RWPE2 (cell line): ENCODE data around the gene INPP5F.

Source experiments
- ATAC-seq: fragments of 200-7000 bp; cut with Tn5 transposase; 3 replicates; pipeline ENCODE4 v1.9.1; 2021; ENCODE audit warnings: low read depth
- DNase-seq: peaks from one replicate; pipeline ENCODE4 v3.0.0-alpha.2; 2020; ENCODE audit warnings: low spot score
- H3K27ac ChIP-seq: fragments of 450-650 bp; 2 replicates; pipeline ENCODE4 v1.5.1; 2017; ENCODE audit warnings: mild to moderate bottlenecking; ENCODE audit not compliant: poor library complexity, severe bottlenecking
- H3K27me3 ChIP-seq: fragments of 250-450 bp; sonication (Bioruptor Pico); 2 replicates; pipeline ENCODE4 v1.5.1; 2021; ENCODE audit warnings: mild to moderate bottlenecking, moderate library complexity; ENCODE audit not compliant: insufficient read depth, poor library complexity, severe bottlenecking
- H3K36me3 ChIP-seq: fragments of 250-450 bp; sonication (Bioruptor Pico); 2 replicates; pipeline ENCODE4 v1.5.1; 2020; ENCODE audit warnings: low read depth, mild to moderate bottlenecking, moderate library complexity
- H3K4me1 ChIP-seq: fragments of 250-450 bp; sonication (Bioruptor Pico); 2 replicates; pipeline ENCODE4 v1.5.1; 2021; ENCODE audit warnings: mild to moderate bottlenecking, moderate library complexity; ENCODE audit not compliant: insufficient read depth, poor library complexity, severe bottlenecking
- H3K4me3 ChIP-seq: fragments of 250-450 bp; sonication (Bioruptor Pico); 2 replicates; pipeline ENCODE4 v1.5.1; 2021; ENCODE audit warnings: mild to moderate bottlenecking, moderate library complexity; ENCODE audit not compliant: severe bottlenecking
- H3K9me3 ChIP-seq: fragments of 250-450 bp; sonication (Bioruptor Pico); 2 replicates; pipeline ENCODE4 v1.5.1; 2021; ENCODE audit warnings: mild to moderate bottlenecking, moderate library complexity; ENCODE audit not compliant: severe bottlenecking
- CTCF ChIP-seq: fragments of 450-650 bp; IDR thresholded peaks from one replicate; pipeline ENCODE4 v1.5.1; 2017; ENCODE audit warnings: mild to moderate bottlenecking, moderate library complexity; ENCODE audit not compliant: poor library complexity, severe bottlenecking

The INPP5F gene

GRCh38 chr10:119688033-119688508 is 37.8 kb upstream of the INPP5F start:
- ATAC-seq (no peak), DNase-seq (no peak)
- Histone ChIP-seq H3K4me3 (no peak overlapping the region), H3K27me3 (no peaks in the 10 kb centered on the region), H3K4me1 (peaks cover 14% of the 10 kb centered on the region), H3K27ac (peak overlapping the region; percentile 90), H3K36me3 (no peaks in the 10 kb centered on the region), H3K9me3 (no peaks in the 10 kb centered on the region)
- TF ChIP-seq CTCF: no peak

GRCh38 chr10:119689016-119689580 is 36.8 kb upstream of the INPP5F start:
- Histone ChIP-seq H3K27me3 (no peaks in the 10 kb centered on the region), H3K9me3 (no peaks in the 10 kb centered on the region), H3K36me3 (no peaks in the 10 kb centered on the region), H3K4me1 (peaks cover 13% of the 10 kb centered on the region), H3K27ac (no peak overlapping the region), H3K4me3 (no peak overlapping the region)
- TF ChIP-seq CTCF: no peak
- DNase-seq (no peak), ATAC-seq (no peak)

DNA sequence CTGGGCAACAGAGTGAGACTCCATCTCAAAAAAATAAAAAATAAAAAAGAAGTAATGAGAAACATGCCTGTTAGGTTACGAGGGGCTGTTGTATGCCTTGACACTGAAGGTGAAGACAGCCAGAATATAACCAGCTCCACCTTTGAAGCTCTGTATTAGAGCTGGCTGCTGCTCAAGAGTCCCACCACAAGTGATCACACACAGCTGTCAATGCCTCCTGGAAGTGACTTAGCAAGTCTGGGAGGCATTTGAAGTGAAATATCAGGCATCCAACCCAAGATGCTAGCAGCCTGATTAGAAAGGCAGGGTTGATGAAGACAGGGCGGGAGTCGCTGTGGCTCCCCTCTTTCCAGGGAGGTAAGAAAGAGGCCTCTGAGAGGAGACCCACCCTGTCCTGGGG is 34.1 kb upstream of the INPP5F start:
- Histone ChIP-seq H3K4me3 (no peak overlapping the region), H3K36me3 (no peaks in the 10 kb centered on the region), H3K27ac (no peak overlapping the region), H3K27me3 (no peaks in the 10 kb centered on the region), H3K9me3 (no peaks in the 10 kb centered on the region), H3K4me1 (peaks cover 13% of the 10 kb centered on the region)
- no peak for TF ChIP-seq CTCF
- no peak for ATAC-seq
- no peak for DNase-seq

GRCh38 chr10:119693262-119693957 is 32.4 kb upstream of the INPP5F start:
- H3K4me3 ChIP-seq: no peak overlapping the region
- DNase-seq (no peak), ATAC-seq (no peak)
- no peaks in the 10 kb centered on the region for H3K27me3 ChIP-seq
- no peak for TF ChIP-seq CTCF
- no peaks in the 10 kb centered on the region for H3K36me3 ChIP-seq
- no peak overlapping the region for H3K27ac ChIP-seq
- H3K4me1 ChIP-seq: no peaks in the 10 kb centered on the region
- no peaks in the 10 kb centered on the region for H3K9me3 ChIP-seq

GRCh38 chr10:119694608-119695007 is 31.2 kb upstream of the INPP5F start:
- Histone ChIP-seq H3K27me3 (no peaks in the 10 kb centered on the region), H3K36me3 (no peaks in the 10 kb centered on the region), H3K4me3 (no peak overlapping the region), H3K27ac (no peak overlapping the region), H3K9me3 (no peaks in the 10 kb centered on the region), H3K4me1 (no peaks in the 10 kb centered on the region)
- DNase-seq: no peak
- TF ChIP-seq CTCF: no peak
- ATAC-seq: no peak
